Stimulated activated CD8-positive, alpha-beta memory T cell treated with anti-CD3 and anti-CD28 coated beads, Interleukin-2, amount 100 ng/mL, for 48 hours (primary cell): Measurements from ENCODE around the gene HEMGN.
"Not testable (repeated sequence)": the region's sequence is repeated elsewhere in the genome, so short reads cannot be mapped to it uniquely, and the experiment has no call there.

Source experiments
- DNase-seq, 2 donors: peaks; one replicate each; pipeline ENCODE4 v3.0.0-alpha.2; 2020; ENCODE audit warnings: low read depth in 2 of 2

Gene HEMGN

GRCh38 chr9:97963232-97963631 is 25.3 kb upstream of the HEMGN start:
- DNase-seq = no peak

GRCh38 chr9:97962575-97962974 is 24.6 kb upstream of the HEMGN start:
- DNase-seq = no peak

GRCh38 chr9:97962136-97962535 is 24.2 kb upstream of the HEMGN start:
- no peak for DNase-seq

GRCh38 chr9:97961361-97961760 is 23.4 kb upstream of the HEMGN start:
- no peak for DNase-seq

- not testable (repeated sequence) for DNase-seq
Measured at GRCh38 chr9:97960678-97961328, 22.8 kb upstream of the HEMGN start.

GRCh38 chr9:97959585-97959984 is 21.6 kb upstream of the HEMGN start:
- no peak for DNase-seq

- DNase-seq = no peak
Measured at GRCh38 chr9:97958812-97959511, 21.0 kb upstream of the HEMGN start.

- no peak for DNase-seq
Measured at GRCh38 chr9:97956331-97956730, 18.4 kb upstream of the HEMGN start.

- peak; percentile 6 to 24 for DNase-seq
Measured at GRCh38 chr9:97954550-97954989, 16.6 kb upstream of the HEMGN start.

- DNase-seq = not testable (repeated sequence)
Measured at GRCh38 chr9:97950873-97951272, 12.9 kb upstream of the HEMGN start.

GRCh38 chr9:97947094-97947493 is 9.1 kb upstream of the HEMGN start:
- DNase-seq = not testable (repeated sequence)

GRCh38 chr9:97945470-97945869 is 7.5 kb upstream of the HEMGN start:
- DNase-seq = not testable (repeated sequence)

- DNase-seq = no peak
Measured at GRCh38 chr9:97944612-97945011, 6.6 kb upstream of the HEMGN start.

- no peak for DNase-seq
Measured at GRCh38 chr9:97943308-97943855, 5.4 kb upstream of the HEMGN start.

- DNase-seq = no peak
Measured at GRCh38 chr9:97941323-97941722, 3.4 kb upstream of the HEMGN start.

- no peak for DNase-seq
Measured at GRCh38 chr9:97940741-97941140, 2.8 kb upstream of the HEMGN start.

- no peak for DNase-seq
Measured at GRCh38 chr9:97940233-97940632, 2.3 kb upstream of the HEMGN start.

- DNase-seq = no peak
Measured at GRCh38 chr9:97936998-97937397, 974 bp downstream of the HEMGN start.

- DNase-seq = no peak
Measured at GRCh38 chr9:97935276-97935675, 2.7 kb downstream of the HEMGN start.

GRCh38 chr9:97934321-97935115 is 3.5 kb downstream of the HEMGN start:
- DNase-seq = no peak

GRCh38 chr9:97933297-97933998 is 4.5 kb downstream of the HEMGN start:
- no peak for DNase-seq

GRCh38 chr9:97930972-97931371 is 7.0 kb downstream of the HEMGN start:
- no peak for DNase-seq
